Renal cortex interstitium (tissue), 11 donors: ENCODE data around the gene RAP1GAP. TPM values are rescaled to one million over a fixed set of nuclear protein-coding genes. Genes with fewer than 3 reads are reported as not detected.

ENCODE experiments used
- DNase-seq, 11 donors: peaks; one replicate each; pipeline ENCODE4 v3.0.0-alpha.2; 2013; ENCODE audit warnings: low read depth in 9 of 11, low spot score in 4 of 11; ENCODE audit errors: extremely low read depth in 1 of 11
- polyA plus RNA-seq, 3 donors: library from polyadenylated mRNA; unstranded; fragments of 120-200 nt; gene quantifications; one replicate each; pipeline ENCODE4 v1.2.1, GENCODE V29; 2013; ENCODE audit not compliant: insufficient read length in 3 of 3

The RAP1GAP gene
- polyA plus RNA-seq, 3 donors = 16.6 to 24.4 (median 19.2) TPM

DNA sequence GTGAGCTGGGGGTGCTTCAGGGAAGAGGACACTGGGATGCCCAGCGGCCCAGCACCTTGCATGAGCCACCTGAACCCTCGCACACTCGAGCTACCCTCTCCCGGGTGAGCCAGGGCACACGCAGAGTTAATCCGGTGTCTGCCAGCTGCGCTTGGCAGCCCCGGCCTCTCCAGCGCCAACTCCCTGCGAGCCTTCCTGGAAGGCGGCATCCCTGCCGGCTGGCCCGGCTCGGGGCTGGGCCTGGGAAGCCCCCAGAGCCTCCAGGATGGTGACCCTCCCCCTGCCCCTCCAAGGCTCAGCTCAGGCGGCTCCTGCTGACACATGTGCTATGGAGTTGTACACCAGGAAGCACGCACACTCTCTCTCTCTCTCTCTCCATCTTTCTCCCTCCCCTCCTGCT is 48.7 kb downstream of the RAP1GAP start:
- DNase-seq = no peak

DNA sequence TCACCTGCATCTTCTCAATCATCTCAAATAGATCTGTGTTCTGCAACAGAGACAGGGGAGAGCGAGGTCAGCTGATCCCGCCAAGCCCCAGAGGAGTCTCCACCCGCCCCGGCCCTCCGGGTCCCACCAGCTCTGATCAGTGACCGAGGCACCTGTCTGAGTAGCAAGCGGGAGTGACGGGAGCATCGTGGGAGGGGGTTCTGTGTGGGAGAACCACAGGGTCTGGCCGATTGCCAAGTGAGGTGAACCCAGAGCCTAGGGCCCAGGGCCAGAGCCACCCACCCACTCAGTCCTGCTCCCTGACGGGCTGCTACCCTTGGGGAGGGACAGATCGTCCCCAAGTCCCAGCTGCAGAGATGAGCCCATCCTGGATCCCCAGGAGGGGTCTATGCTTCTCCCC is 49.1 kb downstream of the RAP1GAP start:
- no peak for DNase-seq

- no peak for DNase-seq
Measured at GRCh38 chr1:21619375-21619947, 49.7 kb downstream of the RAP1GAP start.

DNA sequence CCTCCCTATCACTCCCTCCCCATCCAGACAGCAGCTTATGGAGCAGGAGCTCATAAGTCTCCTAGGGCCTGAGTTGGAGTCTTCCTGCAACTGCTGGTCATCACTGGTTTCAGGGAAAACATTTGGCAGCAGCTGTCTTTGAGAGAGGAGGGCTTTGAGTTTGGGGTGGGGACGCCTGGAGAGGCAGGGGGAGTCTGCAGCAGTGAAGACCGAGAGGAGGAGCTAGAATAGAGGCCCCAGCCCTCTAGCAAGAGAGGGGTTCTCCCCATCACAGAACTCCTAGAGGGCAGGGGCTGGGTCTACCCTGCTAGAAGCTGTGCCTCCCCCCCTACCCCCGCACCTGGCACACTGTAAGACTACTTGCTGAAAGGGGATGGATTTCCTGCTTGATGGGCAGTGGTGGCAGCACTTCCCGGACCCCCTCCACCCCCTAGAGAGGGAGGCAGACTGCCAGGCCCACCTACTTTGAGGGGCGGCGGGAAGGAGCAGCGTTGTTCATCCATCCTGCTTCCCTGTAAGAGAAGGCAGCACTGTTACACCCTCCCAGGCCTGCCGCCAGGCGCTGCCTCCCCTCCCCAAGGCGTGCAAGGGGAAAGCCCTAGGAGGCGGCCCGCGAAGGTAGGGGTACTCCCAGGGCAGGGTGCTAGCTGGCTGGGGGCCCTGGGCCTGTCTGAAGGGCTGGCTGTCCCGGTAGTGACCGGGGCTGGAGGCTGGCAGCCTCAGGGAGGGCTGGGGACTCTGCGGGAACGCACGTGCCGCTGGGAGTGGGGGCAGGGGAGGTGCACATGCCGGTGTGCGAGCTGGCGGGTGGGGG is 50.4 kb downstream of the RAP1GAP start:
- peak in 1 of 11 donors; percentile 43 for DNase-seq

- DNase-seq = no peak
Measured at GRCh38 chr1:21618059-21618458, 51.1 kb downstream of the RAP1GAP start.

GRCh38 chr1:21617126-21617738 is 51.9 kb downstream of the RAP1GAP start:
- DNase-seq = no peak

DNA sequence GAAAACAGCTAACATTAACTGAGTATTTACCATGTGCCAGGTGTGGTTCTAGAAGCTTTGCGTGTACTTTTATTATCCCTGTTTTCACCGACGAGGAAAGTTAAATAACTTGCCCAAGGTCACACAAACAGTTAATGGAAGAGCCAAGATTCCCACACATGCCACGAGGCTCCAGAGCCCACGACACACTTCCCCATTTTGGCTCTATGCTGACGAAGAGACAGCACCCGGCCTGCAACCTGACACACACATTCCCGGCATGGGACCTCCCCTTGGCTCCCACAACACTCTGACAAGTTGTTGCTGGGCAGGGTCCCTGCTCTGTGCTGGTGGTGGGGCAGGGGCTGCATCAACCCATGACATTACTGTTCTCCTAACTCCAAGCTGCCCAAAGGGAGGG is 52.8 kb downstream of the RAP1GAP start:
- DNase-seq = no peak

DNA sequence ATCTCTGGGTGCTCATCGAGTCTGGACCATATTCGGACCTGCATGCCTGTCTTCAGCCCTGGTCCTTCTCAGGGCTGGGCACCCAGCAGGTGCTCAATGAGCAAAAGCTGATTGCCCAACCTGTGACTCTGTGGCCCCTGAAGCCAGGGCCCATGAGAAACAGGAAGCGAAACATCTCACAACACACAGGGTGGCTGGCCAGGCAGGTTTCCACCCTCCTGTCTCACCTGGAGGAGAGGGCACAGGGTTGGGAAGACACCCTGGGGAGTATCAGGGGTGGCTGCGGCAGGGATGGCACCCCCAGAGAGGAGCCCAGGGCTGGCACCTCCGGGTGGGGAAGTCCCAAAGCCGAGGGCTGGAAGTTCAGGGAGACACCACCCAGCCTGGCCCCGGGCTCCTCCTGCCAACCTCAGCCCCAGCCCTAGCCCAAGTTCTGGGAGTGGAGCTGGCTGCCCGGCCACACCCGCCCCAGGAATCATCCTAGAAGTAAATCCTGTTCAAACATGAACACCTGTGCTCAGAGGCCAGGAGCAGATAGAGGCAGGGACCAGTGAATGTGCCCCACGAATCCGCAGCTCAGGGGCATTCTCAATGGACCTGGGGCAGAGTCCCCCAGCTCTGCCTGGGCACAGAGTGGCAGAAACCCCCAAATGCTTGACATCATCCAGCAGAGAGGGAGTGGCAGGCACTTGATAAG is 54.6 kb downstream of the RAP1GAP start:
- DNase-seq = no peak

DNA sequence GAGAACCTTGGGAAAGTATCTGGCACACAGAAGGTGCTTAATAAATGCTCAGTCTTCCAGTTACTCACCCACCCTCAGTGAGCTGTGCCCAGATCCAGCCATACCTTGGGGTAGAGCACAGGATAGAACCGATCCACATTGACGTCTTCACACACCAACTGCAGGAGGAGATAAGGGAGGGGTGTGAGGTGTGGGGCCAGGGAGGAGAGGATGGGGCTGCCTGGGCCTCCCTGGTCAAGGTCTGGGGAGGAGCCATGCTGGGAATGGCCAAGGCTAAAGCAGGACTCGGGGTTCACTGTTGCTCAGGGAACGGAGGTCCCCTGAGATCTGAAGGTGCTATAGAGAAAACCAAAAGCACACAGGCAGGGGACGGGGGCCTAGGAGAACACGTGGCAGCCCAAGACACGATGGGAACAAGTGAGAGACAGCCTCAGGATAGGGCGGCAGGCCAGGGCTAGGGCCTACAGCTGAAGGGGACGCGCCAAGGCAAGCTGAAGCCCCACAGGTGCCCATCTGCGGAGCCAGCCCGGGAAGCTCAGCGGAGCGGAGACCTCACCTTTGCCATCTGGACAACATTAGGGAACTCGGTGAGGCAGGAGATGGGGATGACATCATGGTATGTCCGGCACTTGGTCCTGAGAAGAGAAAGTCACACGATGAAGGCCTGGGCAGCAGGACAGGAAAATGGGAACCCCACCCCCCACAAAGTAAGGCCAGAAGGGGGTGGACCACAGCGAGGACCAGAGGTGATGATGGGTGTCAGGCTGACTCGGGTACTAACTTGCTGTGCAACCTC is 55.9 kb downstream of the RAP1GAP start:
- no peak for DNase-seq

DNA sequence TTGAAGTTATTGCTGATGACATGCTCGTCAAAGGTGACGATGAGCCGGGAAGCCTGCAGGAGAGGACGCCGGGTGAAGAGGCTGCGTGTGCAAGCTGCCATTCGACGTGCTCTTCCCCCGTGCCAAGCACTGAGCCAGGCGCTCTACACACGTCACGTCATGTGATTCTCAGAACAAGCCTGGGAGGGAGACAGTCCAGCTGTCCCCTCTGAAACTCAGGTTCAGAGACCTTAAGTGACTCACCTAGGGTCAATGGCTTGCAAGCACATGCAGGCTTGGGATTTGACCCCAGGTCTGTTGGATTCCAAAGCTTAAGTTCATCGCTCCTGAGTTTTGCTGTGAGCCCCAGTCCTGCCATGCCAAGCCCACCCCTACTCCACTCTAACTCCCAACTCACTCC is 57.1 kb downstream of the RAP1GAP start:
- no peak for DNase-seq

- no peak for DNase-seq
Measured at GRCh38 chr1:21610989-21611785, 58.0 kb downstream of the RAP1GAP start.

DNA sequence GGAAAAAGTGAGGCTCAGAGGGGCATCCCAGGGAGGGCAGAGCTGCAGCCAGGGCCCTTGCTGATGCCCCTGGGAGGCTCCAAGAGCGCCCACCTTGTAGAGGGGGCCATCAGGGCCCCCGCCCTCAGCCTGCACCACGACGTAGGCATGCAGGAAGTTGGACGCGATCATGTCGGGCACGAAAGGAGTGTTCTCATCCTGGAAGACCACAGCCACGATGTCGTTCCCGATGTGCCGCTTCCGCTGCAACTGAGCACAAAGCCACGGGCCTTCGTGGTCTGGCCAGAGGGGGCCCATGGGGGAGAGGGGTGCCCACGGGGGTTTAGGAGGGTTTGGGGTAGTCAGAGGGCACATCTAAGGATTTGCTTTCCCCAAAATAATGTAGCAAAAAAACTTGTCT is 59.1 kb downstream of the RAP1GAP start:
- no peak for DNase-seq

DNA sequence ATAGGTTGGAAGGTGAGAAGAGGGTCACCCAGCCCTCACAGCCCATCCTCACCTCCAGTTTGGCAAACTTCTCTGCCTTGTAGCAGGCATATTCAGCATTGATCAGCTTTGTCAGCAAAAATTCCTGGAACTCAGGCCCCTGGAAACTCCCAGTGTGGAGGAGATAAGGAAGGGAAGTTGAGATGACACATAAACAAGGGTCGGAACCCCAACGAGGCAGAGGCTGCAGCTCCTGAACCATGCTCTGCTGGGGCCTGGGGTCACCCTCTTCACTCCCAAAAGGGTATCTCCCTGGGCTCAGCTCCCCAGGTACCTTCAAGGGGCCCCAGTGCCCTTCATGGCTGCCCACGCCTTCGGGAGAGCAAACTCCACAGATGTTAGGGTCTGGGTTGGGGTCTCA is 60.4 kb downstream of the RAP1GAP start:
- no peak for DNase-seq

- DNase-seq = peak in 7 of 11 donors; percentile 43 to 76 (median 57)
Measured at GRCh38 chr1:21607549-21608529, 61.3 kb downstream of the RAP1GAP start.

- no peak for DNase-seq
Measured at GRCh38 chr1:21605964-21606705, 63.0 kb downstream of the RAP1GAP start.

GRCh38 chr1:21605012-21605715 is 64.0 kb downstream of the RAP1GAP start:
- DNase-seq = no peak
